ENCODE data around the gene PIGO. TPM values are rescaled to one million over a fixed set of nuclear protein-coding genes. Genes with fewer than 3 reads are reported as not detected.

PIGO gene
- total and polyA plus RNA-seq, 8 donors: 4.3 to 26.2 (median 15.0) TPM

DNA sequence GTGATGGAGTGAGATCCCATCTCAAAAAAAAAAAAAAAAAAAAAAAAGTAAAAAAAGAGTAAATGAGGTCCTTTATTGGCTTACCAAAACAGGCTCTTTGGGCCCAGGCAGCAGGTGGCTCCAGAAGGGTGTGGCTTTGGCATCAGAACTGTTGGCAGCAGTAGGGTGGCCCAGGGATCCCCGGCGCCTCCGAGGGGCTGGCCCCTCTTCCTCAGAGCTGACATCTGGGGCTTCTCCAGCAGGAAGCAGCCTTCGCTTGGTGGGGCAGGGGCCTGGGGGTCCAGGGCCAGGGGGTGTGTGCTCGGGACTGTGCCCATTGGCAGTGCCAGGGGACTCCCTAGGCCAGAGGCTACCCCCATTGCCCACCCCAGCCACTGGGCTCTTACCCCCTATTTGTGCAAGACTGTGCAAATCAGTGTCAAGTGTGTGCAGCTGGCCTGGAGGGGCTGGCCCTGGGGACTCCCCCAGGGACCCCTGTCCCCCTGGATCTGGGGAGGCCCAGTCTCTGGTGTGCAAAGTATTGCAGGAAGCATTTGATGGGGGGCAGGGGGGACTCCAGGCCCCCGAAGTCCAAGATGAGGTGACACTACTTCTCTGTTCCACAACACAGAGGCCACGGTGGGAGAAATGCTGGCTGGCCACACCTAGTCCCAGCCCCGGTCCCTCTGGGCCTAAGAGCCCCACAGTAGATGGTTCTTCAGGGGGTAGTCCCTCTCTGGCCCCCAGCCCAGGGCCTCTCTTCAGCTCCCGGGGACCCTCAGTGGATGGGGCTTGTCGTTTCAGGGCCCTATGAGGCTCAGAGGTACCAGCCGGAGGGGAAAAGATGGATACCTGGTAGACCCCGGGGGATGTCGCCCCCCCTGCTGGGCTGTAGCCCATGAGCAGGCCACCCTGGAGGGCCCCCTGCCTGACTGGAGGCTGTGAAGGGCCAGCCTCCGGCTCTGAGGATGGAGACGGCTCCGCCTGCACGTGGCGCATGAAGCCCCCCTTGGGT, 11.2 kb upstream of the PIGO start:
- H3K27ac ChIP-seq: no peak overlapping the region
- peaks cover 27 to 51% (median 39%) of the 10 kb centered on the region in 4 donors for H3K4me1 ChIP-seq
- TF ChIP-seq EP300 (IDR thresholded peaks at IDR 0.05): no peak
- TF ChIP-seq POLR2AphosphoS5 (IDR thresholded peaks at IDR 0.05): no peak
- TF ChIP-seq, protein P1, sequence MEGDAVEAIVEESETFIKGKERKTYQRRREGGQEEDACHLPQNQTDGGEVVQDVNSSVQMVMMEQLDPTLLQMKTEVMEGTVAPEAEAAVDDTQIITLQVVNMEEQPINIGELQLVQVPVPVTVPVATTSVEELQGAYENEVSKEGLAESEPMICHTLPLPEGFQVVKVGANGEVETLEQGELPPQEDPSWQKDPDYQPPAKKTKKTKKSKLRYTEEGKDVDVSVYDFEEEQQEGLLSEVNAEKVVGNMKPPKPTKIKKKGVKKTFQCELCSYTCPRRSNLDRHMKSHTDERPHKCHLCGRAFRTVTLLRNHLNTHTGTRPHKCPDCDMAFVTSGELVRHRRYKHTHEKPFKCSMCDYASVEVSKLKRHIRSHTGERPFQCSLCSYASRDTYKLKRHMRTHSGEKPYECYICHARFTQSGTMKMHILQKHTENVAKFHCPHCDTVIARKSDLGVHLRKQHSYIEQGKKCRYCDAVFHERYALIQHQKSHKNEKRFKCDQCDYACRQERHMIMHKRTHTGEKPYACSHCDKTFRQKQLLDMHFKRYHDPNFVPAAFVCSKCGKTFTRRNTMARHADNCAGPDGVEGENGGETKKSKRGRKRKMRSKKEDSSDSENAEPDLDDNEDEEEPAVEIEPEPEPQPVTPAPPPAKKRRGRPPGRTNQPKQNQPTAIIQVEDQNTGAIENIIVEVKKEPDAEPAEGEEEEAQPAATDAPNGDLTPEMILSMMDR (IDR thresholded peaks at IDR 0.05): no peak
- TF ChIP-seq POLR2A (IDR thresholded peaks at IDR 0.05): no peak
- no peaks in the 10 kb centered on the region for H3K9me3 ChIP-seq
- H3K4me3 ChIP-seq: no peak overlapping the region
- 80 to 85% (median 81%) methylated on average over 13 to 18 of the region's 18 CpGs for WGBS, 5 donors
- no peaks in the 10 kb centered on the region for H3K27me3 ChIP-seq
- peaks cover 35 to 48% (median 45%) of the 10 kb centered on the region in 4 donors for H3K36me3 ChIP-seq
- DNase-seq: no peak
- intact Hi-C loops (cut with DNase I; ENCODE audit: low total_unique reads): no loop called here

DNA sequence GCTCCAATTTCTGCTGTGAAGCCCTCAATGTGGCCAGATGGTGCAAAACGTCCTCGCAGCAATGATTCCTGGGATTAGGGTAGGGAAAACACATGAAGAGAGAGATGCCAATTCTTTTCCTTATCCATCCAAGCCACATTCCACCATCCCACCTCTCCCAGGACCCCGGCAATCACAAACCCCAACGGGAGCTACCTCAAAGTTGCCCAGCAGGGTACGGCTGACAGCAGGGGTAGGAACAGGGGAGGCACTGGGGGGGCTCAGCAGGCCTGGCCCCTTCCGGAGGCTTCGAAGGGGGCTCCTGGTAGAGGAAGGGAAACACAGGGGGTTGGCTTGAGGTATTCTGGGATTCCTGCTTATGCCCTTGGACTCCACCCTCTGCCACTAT, 9.9 kb upstream of the PIGO start:
- H3K27me3 ChIP-seq: no peaks in the 10 kb centered on the region
- peaks cover 28 to 53% (median 42%) of the 10 kb centered on the region in 4 donors for H3K4me1 ChIP-seq
- no peak for DNase-seq
- intact Hi-C loops (cut with DNase I; ENCODE audit: low total_unique reads): no loop called here
- H3K4me3 ChIP-seq: no peak overlapping the region
- TF ChIP-seq EP300 (IDR thresholded peaks at IDR 0.05) (no peak), POLR2A (IDR thresholded peaks at IDR 0.05) (no peak)
- TF ChIP-seq, protein P1 (IDR thresholded peaks at IDR 0.05): no peak
- peaks cover 35 to 52% (median 48%) of the 10 kb centered on the region in 4 donors for H3K36me3 ChIP-seq
- no peaks in the 10 kb centered on the region for H3K9me3 ChIP-seq
- WGBS, 5 donors: 82 to 93% (median 91%) methylated on average over 5 to 7 of the region's 7 CpGs
- H3K27ac ChIP-seq: no peak overlapping the region

GRCh38 chr9:35105571-35106342, 9.4 kb upstream of the PIGO start:
- H3K36me3 ChIP-seq: peaks cover 37 to 58% (median 54%) of the 10 kb centered on the region in 4 donors
- H3K27ac ChIP-seq: no peak overlapping the region
- H3K27me3 ChIP-seq: no peaks in the 10 kb centered on the region
- intact Hi-C loops (cut with DNase I; ENCODE audit: low total_unique reads): no loop called here
- 93 to 95% (median 94%) methylated on average over 13 of the region's 13 CpGs for WGBS, 5 donors
- H3K9me3 ChIP-seq: no peaks in the 10 kb centered on the region
- H3K4me3 ChIP-seq: no peak overlapping the region
- no peak for DNase-seq
- TF ChIP-seq, protein P1 (IDR thresholded peaks at IDR 0.05): no peak
- TF ChIP-seq POLR2AphosphoS5 (IDR thresholded peaks at IDR 0.05) (no peak), EP300 (IDR thresholded peaks at IDR 0.05) (no peak), POLR2A (IDR thresholded peaks at IDR 0.05) (no peak)
- H3K4me1 ChIP-seq: peaks cover 25 to 54% (median 42%) of the 10 kb centered on the region in 4 donors

GRCh38 chr9:35105126-35105525, 8.7 kb upstream of the PIGO start:
- H3K4me1 ChIP-seq: peaks cover 19 to 52% (median 36%) of the 10 kb centered on the region in 4 donors
- peaks cover 43 to 64% (median 60%) of the 10 kb centered on the region in 4 donors for H3K36me3 ChIP-seq
- no peaks in the 10 kb centered on the region for H3K9me3 ChIP-seq
- TF ChIP-seq POLR2AphosphoS5 (IDR thresholded peaks at IDR 0.05): no peak
- TF ChIP-seq, protein P1 (IDR thresholded peaks at IDR 0.05): no peak
- no peak for TF ChIP-seq EP300 (IDR thresholded peaks at IDR 0.05)
- TF ChIP-seq POLR2A (IDR thresholded peaks at IDR 0.05): no peak
- intact Hi-C loops (cut with DNase I; ENCODE audit: low total_unique reads): no loop called here
- no peak overlapping the region for H3K4me3 ChIP-seq
- no peaks in the 10 kb centered on the region for H3K27me3 ChIP-seq
- H3K27ac ChIP-seq: no peak overlapping the region
- 90 to 93% (median 91%) methylated on average over 12 of the region's 12 CpGs for WGBS, 5 donors
- DNase-seq: no peak
